Measurements from ENCODE around the gene CEP250. TPM values are rescaled to one million over a fixed set of nuclear protein-coding genes. Genes with fewer than 3 reads are reported as not detected.
A peak's percentile ranks its signal among the peaks of the same experiment; 100 is the strongest.

The CEP250 gene
- total RNA-seq, 1 donor from 2014 or later: 15.3 TPM

GRCh38 chr20:35559042-35559693 is 103.8 kb downstream of the CEP250 start:
- Histone ChIP-seq H3K27me3 (ENCODE audit: low read depth) (no peaks in the 10 kb centered on the region), H3K27ac (replicated peaks) (no peak overlapping the region), H3K4me3 (no peak overlapping the region), H3K36me3 (peaks cover 38% of the 10 kb centered on the region), H3K4me1 (no peaks in the 10 kb centered on the region), H3K9me3 (replicated peaks) (no peaks in the 10 kb centered on the region)
- no peak for DNase-seq
- intact Hi-C loops (cut with micrococcal nuclease): no loop called here
- TF ChIP-seq CTCF (IDR thresholded peaks at IDR 0.05; ENCODE audit: borderline replicate concordance): no peak

- Histone ChIP-seq H3K4me3 (no peak overlapping the region), H3K4me1 (no peaks in the 10 kb centered on the region), H3K27ac (replicated peaks) (no peak overlapping the region), H3K36me3 (peaks cover 28% of the 10 kb centered on the region), H3K9me3 (replicated peaks) (no peaks in the 10 kb centered on the region), H3K27me3 (ENCODE audit: low read depth) (no peaks in the 10 kb centered on the region)
- TF ChIP-seq CTCF (IDR thresholded peaks at IDR 0.05; ENCODE audit: borderline replicate concordance): no peak
- intact Hi-C loops (cut with micrococcal nuclease): no loop called here
- DNase-seq: no peak
Observed at GRCh38 chr20:35560105-35560511, 104.7 kb downstream of the CEP250 start.

GRCh38 chr20:35560541-35560940 is 105.1 kb downstream of the CEP250 start:
- Histone ChIP-seq H3K4me3 (no peak overlapping the region), H3K27ac (replicated peaks) (no peak overlapping the region), H3K9me3 (replicated peaks) (no peaks in the 10 kb centered on the region), H3K4me1 (no peaks in the 10 kb centered on the region), H3K27me3 (ENCODE audit: low read depth) (no peaks in the 10 kb centered on the region), H3K36me3 (peaks cover 25% of the 10 kb centered on the region)
- DNase-seq: no peak
- intact Hi-C loops (cut with micrococcal nuclease): no loop called here
- no peak for TF ChIP-seq CTCF (IDR thresholded peaks at IDR 0.05; ENCODE audit: borderline replicate concordance)

GRCh38 chr20:35561268-35561667 is 105.9 kb downstream of the CEP250 start:
- H3K9me3 ChIP-seq (replicated peaks): no peaks in the 10 kb centered on the region
- peak; percentile 41 for TF ChIP-seq CTCF (IDR thresholded peaks at IDR 0.05; ENCODE audit: borderline replicate concordance)
- no peak for DNase-seq
- no peaks in the 10 kb centered on the region for H3K4me1 ChIP-seq
- H3K27ac ChIP-seq (replicated peaks): no peak overlapping the region
- H3K36me3 ChIP-seq: peaks cover 19% of the 10 kb centered on the region
- no peak overlapping the region for H3K4me3 ChIP-seq
- intact Hi-C loops (cut with micrococcal nuclease): no loop called here
- H3K27me3 ChIP-seq (ENCODE audit: low read depth): no peaks in the 10 kb centered on the region

- H3K4me1 ChIP-seq: no peaks in the 10 kb centered on the region
- H3K27me3 ChIP-seq (ENCODE audit: low read depth): no peaks in the 10 kb centered on the region
- no peaks in the 10 kb centered on the region for H3K9me3 ChIP-seq (replicated peaks)
- H3K4me3 ChIP-seq: no peak overlapping the region
- DNase-seq: no peak
- H3K27ac ChIP-seq (replicated peaks): no peak overlapping the region
- TF ChIP-seq CTCF (IDR thresholded peaks at IDR 0.05; ENCODE audit: borderline replicate concordance): no peak
- H3K36me3 ChIP-seq: peaks cover 15% of the 10 kb centered on the region
- intact Hi-C loops (cut with micrococcal nuclease): no loop called here
Observed at GRCh38 chr20:35561671-35562070, 106.3 kb downstream of the CEP250 start.
